ENCODE measurements around the gene CNKSR2.

CNKSR2 gene

GRCh38 chrX:21616386-21616785 is 242.2 kb downstream of the CNKSR2 start:
- DNase-seq: no peak

- DNase-seq: no peak
Observed at GRCh38 chrX:21620234-21620633, 246.0 kb downstream of the CNKSR2 start.

- no peak for DNase-seq
Observed at GRCh38 chrX:21623778-21624501, 249.7 kb downstream of the CNKSR2 start.

DNA sequence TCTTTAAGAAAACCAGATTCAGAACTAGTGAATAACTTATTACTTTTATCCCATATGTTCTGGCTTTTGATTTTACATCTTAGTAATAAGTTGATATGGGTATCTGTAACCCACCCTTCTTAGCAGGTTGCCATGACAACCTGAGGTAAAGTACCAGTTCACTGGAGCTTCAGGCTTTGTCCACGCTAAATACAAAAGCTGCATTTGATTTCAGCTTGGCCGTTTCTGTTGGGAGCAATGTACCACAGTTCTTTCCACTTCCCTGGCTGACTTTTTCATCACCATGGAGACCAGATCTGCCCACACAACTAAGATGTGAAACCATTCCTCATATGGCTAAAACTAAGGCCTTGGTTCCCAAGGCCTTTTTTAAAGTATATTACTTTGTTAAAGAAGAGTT is 257.8 kb downstream of the CNKSR2 start:
- no peak for DNase-seq

- DNase-seq: no peak
Observed at GRCh38 chrX:21638311-21638710, 264.1 kb downstream of the CNKSR2 start.

DNA sequence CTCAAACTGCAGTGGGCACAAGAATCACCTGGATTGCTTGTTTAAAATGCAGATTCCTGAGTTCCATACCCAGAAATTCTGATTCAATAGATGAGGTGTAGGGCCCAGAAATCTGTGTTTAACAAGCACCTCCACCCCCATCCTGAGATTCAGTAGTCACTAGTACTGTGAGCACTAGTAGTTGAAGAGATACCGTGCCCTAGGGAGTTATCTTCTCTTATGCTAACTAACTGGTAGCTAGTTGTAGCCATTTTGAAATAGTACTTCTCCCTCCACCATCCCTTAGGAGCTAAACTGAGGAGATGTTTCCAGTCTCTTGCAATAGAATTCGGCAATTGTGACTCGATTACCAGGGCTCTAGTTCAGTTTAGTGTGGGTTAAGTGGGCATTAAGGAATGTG is 265.6 kb downstream of the CNKSR2 start:
- DNase-seq: no peak

DNA sequence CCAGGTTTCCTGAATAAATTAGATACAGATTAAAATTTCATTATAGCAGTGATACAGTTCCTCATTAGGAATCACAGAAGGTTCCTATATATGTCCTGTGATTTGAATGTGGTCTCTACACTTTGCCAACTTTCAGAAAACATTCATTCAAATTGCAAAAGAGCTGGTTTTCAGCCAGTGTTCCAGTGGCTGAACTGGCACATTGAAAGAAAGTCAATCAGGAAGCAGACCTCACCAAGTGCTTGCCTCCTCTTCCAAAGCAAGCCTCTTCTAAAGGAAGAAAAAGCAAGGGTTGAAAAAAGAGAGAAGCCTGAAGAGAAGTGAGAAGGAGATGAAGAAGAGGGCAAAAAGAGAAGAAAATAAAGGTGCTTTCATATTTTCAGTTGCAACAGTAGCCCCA is 271.2 kb downstream of the CNKSR2 start:
- DNase-seq: no peak

GRCh38 chrX:21645886-21646285 is 271.7 kb downstream of the CNKSR2 start:
- DNase-seq: no peak

- no peak for DNase-seq
Observed at GRCh38 chrX:21655901-21656586, 281.8 kb downstream of the CNKSR2 start.

DNA sequence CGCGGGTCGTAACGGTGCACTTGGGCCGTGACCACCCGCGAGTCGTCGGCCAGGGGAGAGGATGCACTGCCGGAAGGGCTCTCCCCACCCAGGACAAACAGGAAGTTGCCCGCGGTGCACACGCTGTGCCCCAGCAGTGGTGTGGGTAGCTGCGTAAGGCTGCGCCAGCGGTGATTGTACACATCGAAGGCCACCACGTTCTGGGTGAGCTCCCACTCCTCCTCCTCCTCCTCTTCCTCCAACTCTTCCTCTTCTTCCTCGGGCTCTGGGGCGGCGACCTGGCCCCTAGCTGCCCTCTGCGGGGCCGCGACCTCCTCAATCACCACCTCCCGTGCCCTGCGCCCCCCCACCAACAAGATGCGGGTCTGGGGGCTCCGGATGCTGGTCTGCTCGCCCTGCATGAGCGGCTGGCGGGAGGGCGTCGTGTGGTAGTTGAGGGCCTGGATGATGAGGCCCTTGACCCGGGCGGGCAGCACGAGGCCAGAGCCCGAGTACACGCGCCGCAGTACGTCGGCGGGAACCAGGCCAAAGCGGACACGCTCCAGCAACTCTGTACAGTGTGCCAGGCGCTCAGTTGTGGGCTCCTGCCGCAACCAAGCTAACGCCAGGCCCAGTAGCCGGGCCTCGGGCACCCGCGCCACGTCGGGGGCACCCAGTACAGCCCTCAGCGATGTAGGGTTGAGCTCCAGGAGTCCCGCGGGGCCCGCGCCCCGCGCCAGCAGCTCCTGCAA is 282.5 kb downstream of the CNKSR2 start:
- no peak for DNase-seq

DNA sequence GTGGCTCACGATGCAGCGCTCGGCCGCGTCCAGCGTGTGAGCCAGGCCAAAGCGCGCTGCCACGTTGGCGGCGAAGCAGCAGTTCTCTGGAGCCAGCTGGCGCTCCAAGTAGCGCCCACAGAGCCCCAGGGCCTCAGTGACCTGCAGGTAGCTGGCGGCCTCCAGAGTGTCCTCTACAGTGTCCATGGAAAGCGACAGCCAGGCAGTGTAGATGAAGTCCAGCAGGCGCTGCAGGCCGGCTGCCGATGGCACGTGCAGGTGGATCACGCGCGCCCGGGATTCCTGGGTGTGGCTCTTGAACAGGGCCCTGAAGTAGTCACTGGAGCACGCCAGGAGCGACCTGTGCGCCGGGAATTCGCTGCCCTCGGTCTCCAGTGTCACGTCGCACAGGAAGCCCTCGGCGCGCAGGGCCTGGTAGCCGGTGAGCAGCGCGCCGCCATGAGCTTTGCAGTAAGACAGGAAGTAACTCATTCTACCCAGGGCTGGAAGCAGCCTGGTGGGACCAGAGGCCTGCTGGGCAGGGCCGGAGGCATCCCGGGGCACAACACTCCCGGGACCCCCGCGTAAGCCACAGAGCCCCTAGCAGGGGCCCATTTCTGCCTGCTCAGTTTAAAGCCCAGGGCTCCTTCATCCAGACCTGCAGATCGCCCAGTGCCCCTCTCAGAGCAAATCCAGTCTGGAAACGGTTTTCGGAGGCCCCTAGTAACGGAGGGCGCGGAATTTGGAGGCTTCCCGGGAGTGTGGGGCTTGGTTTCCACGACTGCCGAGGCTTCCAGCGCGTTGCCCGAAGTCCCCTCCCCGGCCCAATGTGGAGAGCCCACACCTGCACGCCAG is 283.3 kb downstream of the CNKSR2 start:
- no peak for DNase-seq

DNA sequence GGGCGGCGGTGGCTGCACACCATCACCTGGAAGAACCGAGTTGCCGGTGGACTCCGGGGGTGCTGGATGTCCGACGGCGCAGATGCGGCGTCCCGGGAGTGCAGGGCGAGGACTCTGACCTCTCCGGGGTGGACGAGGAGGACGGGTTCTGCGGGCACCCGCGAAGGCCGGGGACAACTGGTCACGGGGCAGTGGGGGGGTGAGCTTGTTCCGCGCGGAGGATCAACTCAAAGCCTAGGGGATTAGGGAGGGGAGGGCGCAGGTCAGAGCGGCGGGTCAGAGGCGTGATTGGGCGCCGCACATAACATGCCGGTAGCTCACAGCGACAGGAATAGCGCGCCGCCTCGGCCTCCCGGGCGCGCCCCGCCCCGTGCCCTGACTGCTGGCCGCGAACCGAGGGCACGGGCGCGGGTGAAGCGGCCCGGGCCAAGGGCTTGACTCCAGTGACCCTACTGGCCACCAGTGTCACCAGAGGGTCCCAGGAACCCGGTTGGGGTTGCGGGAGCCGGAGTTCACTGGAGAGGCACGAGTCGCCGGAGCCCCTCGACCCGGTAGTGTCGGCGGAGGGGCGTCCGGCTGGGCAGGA is 284.0 kb downstream of the CNKSR2 start, which contains the start of gene KLHL34:
TSS of gene KLHL34 (minus strand) at position 179 of the 586 bp plus-strand sequence. CDS start 542 bp downstream, outside the sequence.
- DNase-seq: no peak

DNA sequence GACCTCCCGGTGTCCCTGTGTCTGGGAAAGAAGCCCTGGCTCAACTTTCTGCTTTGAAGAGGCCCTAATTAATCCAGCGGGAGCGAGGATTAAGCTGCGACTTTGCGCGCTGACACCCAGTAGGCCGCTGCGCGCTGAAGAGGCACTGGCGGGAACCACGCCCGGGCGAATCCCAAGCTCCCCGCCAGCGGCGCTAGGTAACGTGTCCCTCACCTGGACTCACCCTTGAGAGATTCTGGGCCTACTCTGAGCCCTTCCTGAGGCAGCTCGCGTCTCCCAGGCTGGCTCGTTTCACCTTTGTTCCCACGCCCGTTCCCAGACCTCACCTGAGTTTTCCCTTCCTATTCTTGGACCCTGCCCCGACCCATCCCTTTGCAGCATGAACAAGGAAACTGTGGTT is 284.5 kb downstream of the CNKSR2 start:
- DNase-seq: no peak

GRCh38 chrX:21659320-21659719 is 285.1 kb downstream of the CNKSR2 start:
- DNase-seq: no peak

- no peak for DNase-seq
Observed at GRCh38 chrX:21660156-21660555, 285.9 kb downstream of the CNKSR2 start.

GRCh38 chrX:21661316-21661715 is 287.1 kb downstream of the CNKSR2 start:
- no peak for DNase-seq

DNA sequence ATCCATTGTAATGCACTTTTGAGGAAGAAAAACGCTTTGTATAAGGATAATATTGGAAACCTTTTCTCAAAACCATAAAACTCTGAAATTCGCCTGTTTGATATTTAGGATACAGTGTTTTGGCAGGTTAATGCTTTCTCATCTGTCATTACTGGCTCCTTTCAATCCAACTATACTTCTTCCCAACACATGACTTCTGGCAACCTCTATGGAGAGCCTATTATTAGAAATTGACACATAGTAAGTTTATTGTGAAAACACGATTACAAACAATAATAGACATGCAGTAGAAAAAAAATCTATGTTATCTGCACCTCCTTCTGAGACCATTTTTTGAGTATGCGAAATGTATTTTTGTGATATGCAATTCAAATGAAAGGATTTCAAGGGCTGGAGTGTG is 288.5 kb downstream of the CNKSR2 start:
- DNase-seq: no peak

DNA sequence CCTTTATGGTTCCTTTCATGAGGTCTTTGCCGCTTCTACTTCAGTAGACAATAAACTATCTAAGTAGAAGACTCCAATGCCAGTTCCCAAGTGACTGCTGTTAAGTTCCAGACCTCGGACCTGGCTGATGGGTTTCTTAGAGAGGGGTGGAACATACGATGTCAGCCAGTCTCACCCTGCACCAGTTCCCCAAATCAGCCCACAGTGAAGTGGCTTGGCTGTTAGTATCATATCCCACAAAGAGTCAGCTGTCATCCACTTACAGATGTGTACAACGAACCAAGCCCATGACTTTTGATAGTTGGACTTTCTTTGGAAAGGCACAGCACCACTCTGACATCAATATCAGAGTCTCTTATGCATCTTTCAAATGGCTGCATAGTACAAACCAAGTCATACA is 292.0 kb downstream of the CNKSR2 start:
- DNase-seq: no peak

DNA sequence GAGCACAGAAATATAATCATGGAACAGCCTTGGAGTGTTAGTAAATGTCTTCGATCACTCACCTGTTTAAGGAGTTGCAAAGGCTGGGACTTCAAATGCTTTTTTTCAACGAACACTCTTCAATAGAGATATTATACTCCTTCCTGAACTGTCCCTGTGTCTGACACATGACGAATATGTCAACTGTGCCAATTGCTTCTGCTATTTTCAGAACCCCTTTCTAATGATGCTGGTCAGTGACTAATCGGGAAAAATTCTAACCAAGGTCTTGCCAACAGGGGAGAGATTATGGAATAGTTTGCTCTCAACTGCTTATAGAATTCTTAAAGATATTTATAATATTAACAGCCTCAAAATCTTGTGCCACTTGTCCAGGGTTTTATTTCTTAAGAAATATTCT is 292.5 kb downstream of the CNKSR2 start:
- no peak for DNase-seq

GRCh38 chrX:21674430-21675186 is 300.4 kb downstream of the CNKSR2 start:
- DNase-seq: no peak

DNA sequence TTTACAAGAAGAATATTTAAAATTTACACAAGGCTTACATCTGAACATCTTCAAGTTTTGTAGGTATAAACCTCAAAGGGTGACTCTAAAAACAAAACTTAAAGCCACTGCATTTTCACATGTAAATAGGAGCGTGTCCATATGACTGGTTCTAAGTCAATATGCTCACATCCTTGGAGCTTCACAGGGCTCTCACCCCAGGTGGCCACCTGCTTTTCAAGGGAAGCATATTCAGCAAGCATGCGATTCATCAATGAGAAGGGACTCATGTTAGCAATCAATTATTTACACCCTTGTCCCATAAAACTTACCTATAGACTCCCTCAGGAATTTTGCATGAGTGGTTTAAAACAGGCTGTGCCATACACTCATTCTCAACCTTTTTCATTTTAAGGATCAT is 301.7 kb downstream of the CNKSR2 start:
- DNase-seq: no peak

Data from stimulated activated CD4-positive, alpha-beta T cell treated with anti-CD3 and anti-CD28 coated beads, Interleukin-12 subunit alpha, Interleukin-12 subunit beta, amount 100 ng/mL, for 4 hours (primary cell).